Hepatocyte (in vitro differentiated cells): ENCODE data around the gene NME4. TPM values are rescaled to one million over a fixed set of nuclear protein-coding genes. Genes with fewer than 3 reads are reported as not detected.

Source experiments
- DNase-seq: peaks from one replicate; pipeline ENCODE4 v3.0.0-alpha.2; 2016; ENCODE audit warnings: low spot score
- H2AFZ ChIP-seq: fragments of 200-600 bp; sonication (generic); 2 replicates; pipeline ENCODE4 v1.6.0; 2016; ENCODE audit warnings: antibody characterized with exemption, mild to moderate bottlenecking
- H3K27ac ChIP-seq: fragments of 200-600 bp; sonication (generic); 2 replicates; pipeline ENCODE4 v1.5.1; 2016; ENCODE audit warnings: mild to moderate bottlenecking
- H3K27me3 ChIP-seq: fragments of 200-600 bp; sonication (generic); 2 replicates; pipeline ENCODE4 v1.6.1; 2016
- H3K36me3 ChIP-seq: fragments of 200-600 bp; sonication (generic); replicated peaks from 2 replicates; pipeline ENCODE4 v1.5.1; 2016; ENCODE audit warnings: low read depth; ENCODE audit not compliant: insufficient read depth
- H3K4me1 ChIP-seq: fragments of 200-600 bp; sonication (generic); 2 replicates; pipeline ENCODE4 v1.5.1; 2016; ENCODE audit warnings: mild to moderate bottlenecking, moderate library complexity; ENCODE audit not compliant: insufficient read depth
- H3K4me2 ChIP-seq: fragments of 200-600 bp; sonication (generic); 2 replicates; pipeline ENCODE4 v1.6.0; 2016
- H3K4me3 ChIP-seq: fragments of 200-600 bp; sonication (generic); 2 replicates; pipeline ENCODE4 v1.5.1; 2016; ENCODE audit warnings: mild to moderate bottlenecking
- H3K79me2 ChIP-seq: fragments of 200-600 bp; sonication (generic); 2 replicates; pipeline ENCODE4 v1.6.0; 2017; ENCODE audit warnings: mild to moderate bottlenecking
- H3K9me2 ChIP-seq: fragments of 200-600 bp; sonication (generic); replicated peaks from 2 replicates; pipeline ENCODE4 v1.6.0; 2017; ENCODE audit warnings: mild to moderate bottlenecking; ENCODE audit not compliant: insufficient read depth
- H3K9me3 ChIP-seq: fragments of 200-600 bp; sonication (generic); 2 replicates; pipeline ENCODE4 v1.5.1; 2016; ENCODE audit warnings: low read depth, mild to moderate bottlenecking
- H4K20me1 ChIP-seq: fragments of 200-600 bp; sonication (generic); 2 replicates; pipeline ENCODE4 v1.6.0; 2016; ENCODE audit warnings: mild to moderate bottlenecking; ENCODE audit not compliant: insufficient read depth, poor library complexity, severe bottlenecking
- EZH2 ChIP-seq: fragments of 200-600 bp; sonication (generic); IDR thresholded peaks from 2 replicates; pipeline ENCODE4 v1.6.1; 2016; ENCODE audit warnings: antibody characterized with exemption, mild to moderate bottlenecking, borderline replicate concordance
- EZH2phosphoT487 ChIP-seq: fragments of 200-600 bp; sonication (generic); IDR thresholded peaks from one replicate; pipeline ENCODE4 v1.6.1; 2018; ENCODE audit warnings: antibody characterized with exemption, mild to moderate bottlenecking, low read depth, moderate library complexity; ENCODE audit not compliant: unreplicated experiment, severe bottlenecking
- WGBS: methylation state at CpG from one replicate; pipeline ENCODE4 v1.1.6; 2016; ENCODE audit warnings: low lambda C conversion rate; ENCODE audit errors: missing lambda C conversion rate; 5-methylcytosine and 5-hydroxymethylcytosine counted together
- polyA plus RNA-seq: library from polyadenylated mRNA; unstranded; fragments of >200 nt; fragmentation: Nextera tagmentation; extraction: Ambion mirVana; gene quantifications from 2 replicates; pipeline ENCODE4 v1.2.1, GENCODE V29; 2016
- total RNA-seq: library from RNA; depleted of rRNA; stranded (reverse); fragments of >200 nt; gene quantifications from 2 replicates; pipeline ENCODE4 v1.2.3, GENCODE V29; 2014
- TF ChIP-seq, protein P1 (sequence below): fragments of 200-600 bp; sonication (generic); IDR thresholded peaks from 2 replicates; pipeline ENCODE4 v1.5.1; 2016; ENCODE audit warnings: antibody characterized with exemption, mild to moderate bottlenecking; ENCODE audit not compliant: poor library complexity

Gene NME4
- total and polyA plus RNA-seq, 2 experiments from 2014 or later: 168 to 543 TPM

DNA sequence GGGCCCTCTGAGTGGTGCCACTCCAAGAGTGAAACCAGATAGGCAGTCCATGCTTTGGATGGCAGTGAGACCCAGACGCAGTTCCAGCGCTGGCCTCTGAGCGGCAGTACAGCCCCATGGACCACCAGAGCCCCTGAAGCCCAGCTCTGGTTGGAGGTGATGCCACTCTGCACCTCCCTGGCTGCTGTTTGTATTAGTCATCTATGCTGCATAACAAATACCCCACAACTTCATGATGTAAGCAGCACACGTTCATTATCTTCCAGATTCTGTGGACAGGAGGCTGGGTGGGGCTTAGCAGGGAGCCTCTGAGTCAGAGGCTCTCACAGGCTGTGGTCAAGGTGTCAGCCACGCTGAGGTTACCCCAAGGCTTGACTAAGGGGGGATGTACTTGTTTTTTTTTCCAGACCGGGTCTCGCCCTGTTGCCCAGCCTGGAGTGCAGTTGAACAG is 5.1 kb upstream of the NME4 start:
- DNase-seq: peak; percentile 51
- WGBS: 69% methylated on average over 7 of the region's 7 CpGs

DNA sequence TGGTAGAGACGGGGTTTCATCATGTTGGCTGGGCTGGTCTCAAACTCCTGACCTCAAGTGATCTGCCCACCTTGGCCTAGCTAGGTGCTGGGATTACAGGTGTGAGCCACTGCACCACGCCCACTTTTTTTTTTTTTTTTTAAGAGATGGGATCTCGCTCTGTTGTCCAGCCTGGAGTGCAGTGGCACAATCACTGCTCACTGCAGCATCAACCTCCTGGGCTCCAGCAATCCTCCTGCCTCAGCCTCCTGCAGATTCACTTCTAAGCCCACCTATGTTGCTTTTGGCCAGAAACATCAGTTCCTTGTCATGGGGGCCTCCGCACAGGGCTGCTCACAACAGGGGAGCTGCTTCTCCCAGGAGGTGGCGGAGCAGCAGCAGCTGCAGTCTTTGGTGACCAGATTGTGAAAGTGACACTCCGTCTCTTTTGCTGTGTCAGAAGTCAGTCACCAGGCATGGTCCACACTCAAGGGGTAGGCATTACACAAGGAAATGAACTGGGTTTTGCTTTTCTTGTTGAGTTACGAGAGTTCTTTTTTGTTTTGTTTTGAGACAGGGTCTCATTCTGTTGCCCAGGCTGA is 4.5 kb upstream of the NME4 start:
- no peaks in the 10 kb centered on the region for H3K27me3 ChIP-seq
- WGBS: 97% methylated on average over 7 of the region's 7 CpGs
- H3K4me2 ChIP-seq: no peak overlapping the region
- H4K20me1 ChIP-seq: no peaks in the 10 kb centered on the region
- TF ChIP-seq, protein P1, sequence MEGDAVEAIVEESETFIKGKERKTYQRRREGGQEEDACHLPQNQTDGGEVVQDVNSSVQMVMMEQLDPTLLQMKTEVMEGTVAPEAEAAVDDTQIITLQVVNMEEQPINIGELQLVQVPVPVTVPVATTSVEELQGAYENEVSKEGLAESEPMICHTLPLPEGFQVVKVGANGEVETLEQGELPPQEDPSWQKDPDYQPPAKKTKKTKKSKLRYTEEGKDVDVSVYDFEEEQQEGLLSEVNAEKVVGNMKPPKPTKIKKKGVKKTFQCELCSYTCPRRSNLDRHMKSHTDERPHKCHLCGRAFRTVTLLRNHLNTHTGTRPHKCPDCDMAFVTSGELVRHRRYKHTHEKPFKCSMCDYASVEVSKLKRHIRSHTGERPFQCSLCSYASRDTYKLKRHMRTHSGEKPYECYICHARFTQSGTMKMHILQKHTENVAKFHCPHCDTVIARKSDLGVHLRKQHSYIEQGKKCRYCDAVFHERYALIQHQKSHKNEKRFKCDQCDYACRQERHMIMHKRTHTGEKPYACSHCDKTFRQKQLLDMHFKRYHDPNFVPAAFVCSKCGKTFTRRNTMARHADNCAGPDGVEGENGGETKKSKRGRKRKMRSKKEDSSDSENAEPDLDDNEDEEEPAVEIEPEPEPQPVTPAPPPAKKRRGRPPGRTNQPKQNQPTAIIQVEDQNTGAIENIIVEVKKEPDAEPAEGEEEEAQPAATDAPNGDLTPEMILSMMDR: no peak
- TF ChIP-seq EZH2 (no peak), EZH2phosphoT487 (no peak)
- no peak overlapping the region for H3K27ac ChIP-seq
- no peaks in the 10 kb centered on the region for H3K36me3 ChIP-seq
- no peaks in the 10 kb centered on the region for H3K9me3 ChIP-seq
- H3K4me1 ChIP-seq: peaks cover 24% of the 10 kb centered on the region
- DNase-seq: no peak
- H2AFZ ChIP-seq: no peak overlapping the region
- H3K9me2 ChIP-seq: no peaks in the 10 kb centered on the region
- H3K4me3 ChIP-seq: no peak overlapping the region
- H3K79me2 ChIP-seq: peaks cover 29% of the 10 kb centered on the region

More for the DNA sequence above, 5.1 kb upstream of the NME4 start:
- no peak overlapping the region for H3K27ac ChIP-seq
- H3K36me3 ChIP-seq: no peaks in the 10 kb centered on the region
- H3K27me3 ChIP-seq: no peaks in the 10 kb centered on the region
- no peak overlapping the region for H3K4me2 ChIP-seq
- no peaks in the 10 kb centered on the region for H3K9me3 ChIP-seq
- H3K4me1 ChIP-seq: peaks cover 29% of the 10 kb centered on the region
- no peaks in the 10 kb centered on the region for H3K9me2 ChIP-seq
- H3K79me2 ChIP-seq: peaks cover 29% of the 10 kb centered on the region
- TF ChIP-seq, protein P1: peak; percentile 48
- TF ChIP-seq EZH2 (no peak), EZH2phosphoT487 (no peak)
- H4K20me1 ChIP-seq: no peaks in the 10 kb centered on the region
- no peak overlapping the region for H2AFZ ChIP-seq
- H3K4me3 ChIP-seq: no peak overlapping the region

DNA sequence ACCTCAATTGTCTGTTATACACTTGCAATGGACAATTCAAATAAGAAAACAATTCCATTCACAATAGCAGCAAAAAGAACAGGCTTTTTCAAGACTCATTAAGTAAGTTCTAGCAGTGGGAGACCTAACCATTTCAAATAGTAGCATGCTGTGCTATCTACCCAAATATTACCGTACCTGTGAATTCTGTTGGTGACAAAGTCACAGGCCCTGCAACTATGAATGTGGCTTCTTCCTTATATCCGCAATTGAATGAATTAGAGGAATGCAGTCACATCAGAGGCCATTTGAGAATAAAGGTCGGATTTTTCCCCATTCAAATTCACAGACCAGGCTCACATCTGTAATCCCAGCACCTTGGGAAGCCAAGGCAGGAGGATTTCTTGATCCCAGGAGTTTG is 800 bp upstream of the NME4 start:
- no peaks in the 10 kb centered on the region for H4K20me1 ChIP-seq
- no peaks in the 10 kb centered on the region for H3K9me3 ChIP-seq
- H3K36me3 ChIP-seq: no peaks in the 10 kb centered on the region
- no peaks in the 10 kb centered on the region for H3K27me3 ChIP-seq
- no peaks in the 10 kb centered on the region for H3K9me2 ChIP-seq
- peak overlapping the region; percentile 87 for H3K27ac ChIP-seq
- WGBS: 32% methylated on average over 3 of the region's 3 CpGs
- peaks cover 19% of the 10 kb centered on the region for H3K4me1 ChIP-seq
- peaks cover 26% of the 10 kb centered on the region for H3K79me2 ChIP-seq
- DNase-seq: no peak
- TF ChIP-seq, protein P1: no peak
- TF ChIP-seq EZH2: no peak
- TF ChIP-seq EZH2phosphoT487: no peak
- peak overlapping the region; percentile 93 for H3K4me2 ChIP-seq
- peak overlapping the region; percentile 82 for H3K4me3 ChIP-seq
- H2AFZ ChIP-seq: peak overlapping the region; percentile 90
